GM23338 (cell line): ENCODE data around the gene RPS2. TPM values are rescaled to one million over a fixed set of nuclear protein-coding genes. Genes with fewer than 3 reads are reported as not detected.

Source experiments
- ATAC-seq: fragments of 200-7000 bp; cut with Tn5 transposase; 3 replicates; pipeline ENCODE4 v1.9.1; 2020
- DNase-seq: peaks from one replicate; pipeline ENCODE4 v3.0.0-alpha.2; 2015; ENCODE audit warnings: low spot score
- H2AFZ ChIP-seq: fragments of 200-600 bp; sonication (generic); 2 replicates; pipeline ENCODE4 v1.8.0; 2016; ENCODE audit warnings: antibody characterized with exemption, mild to moderate bottlenecking, moderate library complexity
- H3F3A ChIP-seq: fragments of 200-600 bp; sonication (generic); replicated peaks from 2 replicates; pipeline ENCODE4 v1.8.0; 2017; ENCODE audit warnings: antibody characterized with exemption, mixed run types, low read depth
- H3K27ac ChIP-seq: fragments of 200-600 bp; sonication (generic); 2 replicates; pipeline ENCODE4 v1.6.1; 2016; ENCODE audit warnings: low read depth
- H3K27me3 ChIP-seq: fragments of 200-600 bp; sonication (generic); 2 replicates; pipeline ENCODE4 v1.8.0; 2016; ENCODE audit warnings: mild to moderate bottlenecking, mixed run types, moderate library complexity; ENCODE audit not compliant: insufficient read depth
- H3K36me3 ChIP-seq: fragments of 200-600 bp; sonication (generic); 2 replicates; pipeline ENCODE4 v1.8.0; 2016; ENCODE audit warnings: mild to moderate bottlenecking; ENCODE audit not compliant: insufficient read depth
- H3K4me1 ChIP-seq: fragments of 200-600 bp; sonication (generic); 2 replicates; pipeline ENCODE4 v1.8.0; 2016; ENCODE audit warnings: mild to moderate bottlenecking, moderate library complexity; ENCODE audit not compliant: insufficient read depth
- H3K4me2 ChIP-seq: fragments of 200-600 bp; sonication (generic); 2 replicates; pipeline ENCODE4 v1.7.1; 2017; ENCODE audit warnings: mixed run types
- H3K4me3 ChIP-seq: fragments of 200-600 bp; sonication (generic); 2 replicates; pipeline ENCODE4 v1.6.1; 2016; ENCODE audit warnings: mixed run types
- H3K79me2 ChIP-seq: fragments of 200-600 bp; sonication (generic); replicated peaks from 2 replicates; pipeline ENCODE4 v1.8.0; 2017; ENCODE audit warnings: mild to moderate bottlenecking; ENCODE audit not compliant: insufficient read depth
- H3K9me2 ChIP-seq: fragments of 200-600 bp; sonication (generic); 2 replicates; pipeline ENCODE4 v1.8.0; 2017; ENCODE audit not compliant: insufficient read depth
- H4K20me1 ChIP-seq: fragments of 200-600 bp; sonication (generic); replicated peaks from 2 replicates; pipeline ENCODE4 v1.8.0; 2017; ENCODE audit warnings: mild to moderate bottlenecking; ENCODE audit not compliant: insufficient read depth
- H3K27ac Mint-ChIP-seq: 2 replicates; pipeline ENCODE4 v1.8.0; 2020; ENCODE audit warnings: inconsistent platforms, mild to moderate bottlenecking, moderate library complexity, mixed read lengths
- H3K27me3 Mint-ChIP-seq: 3 replicates; pipeline ENCODE4 v1.8.0; 2022; ENCODE audit warnings: low read depth, mild to moderate bottlenecking, moderate library complexity, mixed read lengths, inconsistent platforms; ENCODE audit not compliant: insufficient read depth, poor library complexity
- H3K36me3 Mint-ChIP-seq: 3 replicates; pipeline ENCODE4 v1.8.0; 2021; ENCODE audit warnings: low read depth, mild to moderate bottlenecking, inconsistent platforms, moderate library complexity, mixed read lengths
- H3K4me1 Mint-ChIP-seq: 3 replicates; pipeline ENCODE4 v1.8.0; 2020; ENCODE audit warnings: mild to moderate bottlenecking, inconsistent platforms, mixed read lengths
- H3K4me3 Mint-ChIP-seq: 3 replicates; pipeline ENCODE4 v1.8.0; 2021; ENCODE audit warnings: moderate library complexity, mild to moderate bottlenecking, inconsistent platforms, mixed read lengths
- H3K9me3 Mint-ChIP-seq: 3 replicates; pipeline ENCODE4 v1.8.0; 2020; ENCODE audit warnings: moderate library complexity, mild to moderate bottlenecking, inconsistent platforms, mixed read lengths
- EZH2phosphoT487 ChIP-seq: fragments of 200-600 bp; sonication (generic); IDR thresholded peaks from one replicate; pipeline ENCODE4 v1.8.1; 2018; ENCODE audit warnings: antibody characterized with exemption; ENCODE audit not compliant: unreplicated experiment
- JUNB ChIP-seq: IDR thresholded peaks from one replicate; pipeline ENCODE4 v1.6.1; 2016; ENCODE audit warnings: antibody characterized with exemption; ENCODE audit not compliant: unreplicated experiment
- NANOG ChIP-seq: IDR thresholded peaks from 2 replicates; pipeline ENCODE4 v1.6.1; 2016; ENCODE audit warnings: antibody characterized with exemption, borderline replicate concordance
- POLR2AphosphoS5 ChIP-seq: IDR thresholded peaks from 2 replicates; pipeline ENCODE4 v1.6.1; 2016; ENCODE audit warnings: antibody characterized with exemption, low read depth
- ZNF114 ChIP-seq: fragments of 250-450 bp; sonication (Bioruptor Pico); IDR thresholded peaks from 2 replicates; pipeline ENCODE4 v1.5.0; 2020; ENCODE audit warnings: mild to moderate bottlenecking, moderate library complexity
- ZNF331 ChIP-seq: fragments of 250-450 bp; sonication (Bioruptor Pico); IDR thresholded peaks from 2 replicates; pipeline ENCODE4 v1.5.0; 2020; ENCODE audit warnings: low read depth, mild to moderate bottlenecking, moderate library complexity
- polyA plus RNA-seq: library from polyadenylated mRNA; unstranded; fragments of >200 nt; fragmentation: Nextera tagmentation; extraction: Ambion mirVana; gene quantifications from 2 replicates; pipeline ENCODE4 v1.2.1, GENCODE V29; 2016
- total RNA-seq: library from RNA; depleted of rRNA; stranded (reverse); fragments of >200 nt; shearing (Covaris generic); gene quantifications from 2 replicates; pipeline ENCODE4 v1.2.3, GENCODE V29; 2014
- TF ChIP-seq, protein P1 (sequence below), 2 experiments: fragments of 200-600 bp in 1 of 2; sonication (generic) in 1 of 2; conservative IDR thresholded peaks; 2 replicates each; pipeline versions ENCODE4 v1.5.1 to v1.6.1; 2016 to 2017; ENCODE audit warnings: antibody characterized with exemption in 2 of 2, low read depth in 2 of 2, mild to moderate bottlenecking in 2 of 2, moderate library complexity in 1 of 2

The RPS2 gene
- total and polyA plus RNA-seq, 2 experiments from 2014 or later, result 3,786 to 3,992 TPM

- Histone ChIP-seq H3K27me3 (peaks cover 66% of the 10 kb centered on the region), H3K79me2 (no peaks in the 10 kb centered on the region), H3K4me1 (peaks cover 27% of the 10 kb centered on the region), H3F3A (0 out of 2 replicates have a peak, but pooled peaks cover 6% of the 10 kb centered on the region), H3K4me2 (peak overlapping the region; percentile 82), H4K20me1 (no peaks in the 10 kb centered on the region), H2AFZ (no peak overlapping the region; the same call in 1 of the 2 replicates), H3K9me2 (no peaks in the 10 kb centered on the region), H3K27ac (no peak overlapping the region), H3K36me3 (no peaks in the 10 kb centered on the region), H3K4me3 (peak overlapping the region; percentile 54)
- Mint-ChIP-seq H3K27ac (no peak overlapping the region), H3K36me3 (no peaks in the 10 kb centered on the region; the same call in 2 of the 3 replicates), H3K4me3 (peak overlapping the region; percentile 66), H3K4me1 (peaks cover 31% of the 10 kb centered on the region), H3K9me3 (no peaks in the 10 kb centered on the region), H3K27me3 (peaks cover 75% of the 10 kb centered on the region)
- no peak; the same call in 2 of the 3 replicates for ATAC-seq
- no peak for TF ChIP-seq JUNB
- no peak for TF ChIP-seq ZNF114 (CRISPR knock-in tag)
- no peak for TF ChIP-seq EZH2phosphoT487
- TF ChIP-seq, protein P1, sequence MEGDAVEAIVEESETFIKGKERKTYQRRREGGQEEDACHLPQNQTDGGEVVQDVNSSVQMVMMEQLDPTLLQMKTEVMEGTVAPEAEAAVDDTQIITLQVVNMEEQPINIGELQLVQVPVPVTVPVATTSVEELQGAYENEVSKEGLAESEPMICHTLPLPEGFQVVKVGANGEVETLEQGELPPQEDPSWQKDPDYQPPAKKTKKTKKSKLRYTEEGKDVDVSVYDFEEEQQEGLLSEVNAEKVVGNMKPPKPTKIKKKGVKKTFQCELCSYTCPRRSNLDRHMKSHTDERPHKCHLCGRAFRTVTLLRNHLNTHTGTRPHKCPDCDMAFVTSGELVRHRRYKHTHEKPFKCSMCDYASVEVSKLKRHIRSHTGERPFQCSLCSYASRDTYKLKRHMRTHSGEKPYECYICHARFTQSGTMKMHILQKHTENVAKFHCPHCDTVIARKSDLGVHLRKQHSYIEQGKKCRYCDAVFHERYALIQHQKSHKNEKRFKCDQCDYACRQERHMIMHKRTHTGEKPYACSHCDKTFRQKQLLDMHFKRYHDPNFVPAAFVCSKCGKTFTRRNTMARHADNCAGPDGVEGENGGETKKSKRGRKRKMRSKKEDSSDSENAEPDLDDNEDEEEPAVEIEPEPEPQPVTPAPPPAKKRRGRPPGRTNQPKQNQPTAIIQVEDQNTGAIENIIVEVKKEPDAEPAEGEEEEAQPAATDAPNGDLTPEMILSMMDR (conservative IDR thresholded peaks at IDR 0.05; ENCODE audit: low read depth in 2 of 2), result no peak
- no peak for DNase-seq
Observed at GRCh38 chr16:1917056-1917664, 47.5 kb downstream of the RPS2 start.

- Histone ChIP-seq H3K4me3 (peak overlapping the region; percentile 54; the same call in 1 of the 2 replicates), H4K20me1 (no peaks in the 10 kb centered on the region), H3K4me2 (peak overlapping the region; percentile 82), H3K27me3 (peaks cover 62% of the 10 kb centered on the region), H3K27ac (no peak overlapping the region), H3K4me1 (peaks cover 27% of the 10 kb centered on the region), H3K79me2 (no peaks in the 10 kb centered on the region), H3F3A (0 out of 2 replicates have a peak, but pooled peaks cover 6% of the 10 kb centered on the region), H2AFZ (no peak overlapping the region), H3K36me3 (no peaks in the 10 kb centered on the region), H3K9me2 (no peaks in the 10 kb centered on the region)
- ATAC-seq (peak; percentile 26), DNase-seq (peak; percentile 57)
- H3K27ac Mint-ChIP-seq, result no peak overlapping the region
- no peak for TF ChIP-seq NANOG
- TF ChIP-seq, protein P1 (conservative IDR thresholded peaks at IDR 0.05; ENCODE audit: low read depth in 2 of 2), result peak in 1 of 2 experiments; percentile 23; a peak in 1 of 4 replicates
- no peak for TF ChIP-seq ZNF331 (CRISPR knock-in tag)
- TF ChIP-seq POLR2AphosphoS5, result no peak
- TF ChIP-seq JUNB, result no peak
- no peaks in the 10 kb centered on the region; the same call in 2 of the 3 replicates for H3K36me3 Mint-ChIP-seq
- H3K4me1 Mint-ChIP-seq, result peaks cover 31% of the 10 kb centered on the region
- H3K4me3 Mint-ChIP-seq, result peak overlapping the region; percentile 66
- peaks cover 70% of the 10 kb centered on the region for H3K27me3 Mint-ChIP-seq
- H3K9me3 Mint-ChIP-seq, result no peaks in the 10 kb centered on the region
Observed at GRCh38 chr16:1916640-1916990, 48.0 kb downstream of the RPS2 start.
